ENCODE data around the gene STAG1.

DNA sequence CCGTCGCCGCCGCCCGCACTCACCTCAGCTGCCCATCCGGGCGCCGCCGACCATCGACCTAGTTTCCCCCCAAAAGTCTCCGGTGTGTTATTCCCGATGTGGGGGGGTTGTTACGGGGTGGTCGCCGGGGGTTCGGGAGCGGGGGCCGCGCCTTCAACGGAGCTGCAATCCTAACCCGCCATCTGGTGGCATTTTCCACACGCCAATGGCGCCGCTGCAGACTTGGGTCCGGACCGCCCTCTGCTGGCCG is at the start of gene STAG1:
- no peak for TF ChIP-seq EZH2 (IDR thresholded peaks at IDR 0.05; ENCODE audit: insufficient read depth, low read length)
- TF ChIP-seq, protein P1, sequence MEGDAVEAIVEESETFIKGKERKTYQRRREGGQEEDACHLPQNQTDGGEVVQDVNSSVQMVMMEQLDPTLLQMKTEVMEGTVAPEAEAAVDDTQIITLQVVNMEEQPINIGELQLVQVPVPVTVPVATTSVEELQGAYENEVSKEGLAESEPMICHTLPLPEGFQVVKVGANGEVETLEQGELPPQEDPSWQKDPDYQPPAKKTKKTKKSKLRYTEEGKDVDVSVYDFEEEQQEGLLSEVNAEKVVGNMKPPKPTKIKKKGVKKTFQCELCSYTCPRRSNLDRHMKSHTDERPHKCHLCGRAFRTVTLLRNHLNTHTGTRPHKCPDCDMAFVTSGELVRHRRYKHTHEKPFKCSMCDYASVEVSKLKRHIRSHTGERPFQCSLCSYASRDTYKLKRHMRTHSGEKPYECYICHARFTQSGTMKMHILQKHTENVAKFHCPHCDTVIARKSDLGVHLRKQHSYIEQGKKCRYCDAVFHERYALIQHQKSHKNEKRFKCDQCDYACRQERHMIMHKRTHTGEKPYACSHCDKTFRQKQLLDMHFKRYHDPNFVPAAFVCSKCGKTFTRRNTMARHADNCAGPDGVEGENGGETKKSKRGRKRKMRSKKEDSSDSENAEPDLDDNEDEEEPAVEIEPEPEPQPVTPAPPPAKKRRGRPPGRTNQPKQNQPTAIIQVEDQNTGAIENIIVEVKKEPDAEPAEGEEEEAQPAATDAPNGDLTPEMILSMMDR (IDR thresholded peaks at IDR 0.05; ENCODE audit: insufficient read depth, low read depth, low read length) = peak; percentile 56

Measured in astrocyte (in vitro differentiated cells and primary cell).